TTC549 (cell line): ENCODE data around the gene MYOF.
A peak's percentile ranks its signal among the peaks of the same experiment; 100 is the strongest.

ENCODE experiments used
- FAIRE-seq: peaks from 2 replicates; lab custom pipeline; 2012; peaks lifted over from hg19 to GRCh38; lab: Jason Lieb, UNC

MYOF gene

GRCh38 chr10:93482145-93482834 is at the start of gene MYOF:
Gene MYOF, minus strand, starts transcription at chr10:93482334. Its CDS starts 140 bp downstream, at chr10:93482194.
- peak; percentile 79 for FAIRE-seq

- FAIRE-seq = no peak
Measured at GRCh38 chr10:93518531-93518930, 36.4 kb upstream of the MYOF start.

- FAIRE-seq = no peak
Measured at GRCh38 chr10:93516006-93516380, 33.9 kb upstream of the MYOF start.

- no peak for FAIRE-seq
Measured at GRCh38 chr10:93515071-93516005, 33.2 kb upstream of the MYOF start.

- no peak for FAIRE-seq
Measured at GRCh38 chr10:93514521-93514920, 32.4 kb upstream of the MYOF start.

GRCh38 chr10:93513091-93513490 is 31.0 kb upstream of the MYOF start:
- FAIRE-seq = no peak

GRCh38 chr10:93512565-93512964 is 30.4 kb upstream of the MYOF start:
- FAIRE-seq = no peak

- FAIRE-seq = no peak
Measured at GRCh38 chr10:93509816-93510215, 27.7 kb upstream of the MYOF start.

GRCh38 chr10:93505075-93505474 is 22.9 kb upstream of the MYOF start:
- no peak for FAIRE-seq

GRCh38 chr10:93503075-93503474 is 20.9 kb upstream of the MYOF start:
- no peak for FAIRE-seq

GRCh38 chr10:93501650-93502049 is 19.5 kb upstream of the MYOF start:
- no peak for FAIRE-seq

- no peak for FAIRE-seq
Measured at GRCh38 chr10:93498166-93498565, 16.0 kb upstream of the MYOF start.

- peak; percentile 61 for FAIRE-seq
Measured at GRCh38 chr10:93496322-93497041, 14.3 kb upstream of the MYOF start, which contains the start of gene CEP55. Gene CEP55, plus strand, starts transcription at chr10:93496612. Its CDS starts 3,440 bp downstream, at chr10:93500052.

GRCh38 chr10:93495654-93496321 is 13.7 kb upstream of the MYOF start:
- no peak for FAIRE-seq

GRCh38 chr10:93494494-93494893 is 12.4 kb upstream of the MYOF start:
- FAIRE-seq = no peak

- FAIRE-seq = no peak
Measured at GRCh38 chr10:93493162-93493561, 11.0 kb upstream of the MYOF start.

GRCh38 chr10:93491602-93492121 is 9.5 kb upstream of the MYOF start:
- no peak for FAIRE-seq

- no peak for FAIRE-seq
Measured at GRCh38 chr10:93488956-93489528, 6.9 kb upstream of the MYOF start.

- no peak for FAIRE-seq
Measured at GRCh38 chr10:93485690-93486089, 3.6 kb upstream of the MYOF start.

GRCh38 chr10:93481637-93482144 is 443 bp downstream of the MYOF start:
- FAIRE-seq = no peak

GRCh38 chr10:93478873-93479272 is 3.3 kb downstream of the MYOF start:
- no peak for FAIRE-seq
